ENCODE results near the gene SLC7A6.

The SLC7A6 gene

DNA sequence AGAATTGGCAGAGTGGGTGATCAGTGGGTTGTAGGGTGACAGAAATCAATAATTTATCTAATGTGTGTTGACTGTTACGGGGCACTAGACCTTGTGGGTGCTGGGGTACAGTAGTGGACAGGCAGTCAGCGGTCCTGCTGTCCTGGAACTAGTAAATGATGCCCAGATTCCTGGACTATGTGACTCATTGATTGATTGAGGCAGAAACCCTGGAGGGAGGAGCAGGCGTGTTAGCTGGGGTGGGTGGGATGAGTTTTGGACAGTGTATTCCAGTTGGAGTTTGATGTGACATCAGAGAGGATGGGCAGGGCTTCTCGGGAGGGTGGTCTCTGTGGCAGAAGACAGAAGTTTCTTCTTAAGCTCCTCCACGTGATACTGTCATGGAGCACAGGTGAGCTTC is 70.8 kb downstream of the SLC7A6 start:
- FAIRE-seq = no peak
- no peak for DNase-seq (ENCODE audit: extremely low spot score, insufficient read length, low read depth)

- FAIRE-seq (no peak), DNase-seq (ENCODE audit: extremely low spot score, insufficient read length, low read depth) (no peak)
These were observed 74.2 kb downstream of the SLC7A6 start for GRCh38 chr16:68338326-68339119.

GRCh38 chr16:68339214-68339613 is 74.9 kb downstream of the SLC7A6 start:
- FAIRE-seq (no peak), DNase-seq (ENCODE audit: extremely low spot score, insufficient read length, low read depth) (no peak)

- no peak for DNase-seq (ENCODE audit: extremely low spot score, insufficient read length, low read depth)
- FAIRE-seq = no peak
These were observed 78.3 kb downstream of the SLC7A6 start for GRCh38 chr16:68342620-68343019.

DNA sequence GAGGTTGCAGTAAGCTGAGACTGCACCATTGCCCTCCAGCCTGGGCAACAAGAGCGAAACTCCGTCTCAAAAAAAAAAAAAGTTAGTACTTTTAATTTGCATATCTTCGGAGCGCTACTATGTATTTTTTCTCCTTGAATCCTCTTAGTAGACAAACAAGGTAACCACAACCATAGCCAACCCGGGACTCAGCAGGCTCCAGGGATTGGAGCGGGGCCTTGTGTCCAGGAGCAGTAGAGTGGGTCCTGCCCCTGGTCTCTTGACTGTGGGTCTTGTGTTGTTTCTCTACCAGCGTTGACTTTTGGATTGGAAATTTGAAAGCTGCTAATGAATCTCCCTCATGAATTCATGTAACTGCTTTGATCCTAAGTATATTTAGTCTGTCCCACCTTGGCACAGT is 78.8 kb downstream of the SLC7A6 start:
- DNase-seq (ENCODE audit: extremely low spot score, insufficient read length, low read depth) = no peak
- FAIRE-seq = no peak

GRCh38 chr16:68344252-68344651 is 79.9 kb downstream of the SLC7A6 start:
- DNase-seq (ENCODE audit: extremely low spot score, insufficient read length, low read depth) (no peak), FAIRE-seq (no peak)

- FAIRE-seq = no peak
- DNase-seq (ENCODE audit: extremely low spot score, insufficient read length, low read depth) = no peak
These were observed 81.1 kb downstream of the SLC7A6 start for GRCh38 chr16:68345351-68345810.

- FAIRE-seq (no peak), DNase-seq (ENCODE audit: extremely low spot score, insufficient read length, low read depth) (no peak)
These were observed 81.8 kb downstream of the SLC7A6 start for GRCh38 chr16:68345958-68346635.

- DNase-seq (ENCODE audit: extremely low spot score, insufficient read length, low read depth) = no peak
- FAIRE-seq = no peak
These were observed 82.7 kb downstream of the SLC7A6 start for GRCh38 chr16:68346892-68347480.

- DNase-seq (ENCODE audit: extremely low spot score, insufficient read length, low read depth) (no peak), FAIRE-seq (no peak)
These were observed 83.3 kb downstream of the SLC7A6 start for GRCh38 chr16:68347605-68348004.

DNA sequence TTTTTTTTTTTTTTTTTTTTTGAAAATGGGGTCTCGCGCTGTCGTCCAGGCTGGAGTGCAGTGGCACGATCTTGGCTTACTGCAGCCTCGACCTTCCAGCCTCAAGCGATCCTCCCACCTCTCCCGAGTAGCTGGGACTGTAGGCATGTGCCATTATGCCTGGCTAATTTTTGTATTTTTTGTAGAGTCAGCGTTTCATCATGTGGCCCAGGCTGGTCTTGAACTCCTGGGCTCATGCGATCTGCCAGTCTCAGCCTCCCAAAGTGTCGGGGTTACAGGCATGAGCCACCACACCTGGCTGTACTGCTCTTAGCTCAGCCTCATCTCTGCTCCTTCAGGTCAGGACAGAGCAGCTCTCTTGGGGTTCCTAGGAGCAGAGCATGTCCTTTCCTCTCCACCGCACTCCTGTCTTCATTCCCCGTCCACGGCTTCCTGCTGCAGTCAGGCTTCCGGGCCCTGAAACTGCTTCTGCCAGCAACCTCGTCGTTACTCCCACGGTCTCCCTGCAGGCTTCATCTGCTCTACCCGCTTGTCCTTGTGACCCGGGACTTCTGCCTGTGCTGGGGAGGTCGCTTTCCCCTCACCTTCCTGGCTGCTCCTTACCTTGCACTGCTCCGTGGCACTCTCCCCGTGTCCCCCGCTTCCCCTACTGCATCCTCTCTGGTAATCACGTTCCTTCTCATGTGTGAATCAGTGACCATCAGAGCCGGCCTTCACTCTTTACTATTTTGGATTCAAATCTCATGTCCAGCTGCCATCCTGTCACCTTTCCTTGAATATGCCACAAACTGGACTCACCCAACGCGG is 84.5 kb downstream of the SLC7A6 start:
- DNase-seq (ENCODE audit: extremely low spot score, insufficient read length, low read depth) = no peak
- FAIRE-seq = no peak

DNA sequence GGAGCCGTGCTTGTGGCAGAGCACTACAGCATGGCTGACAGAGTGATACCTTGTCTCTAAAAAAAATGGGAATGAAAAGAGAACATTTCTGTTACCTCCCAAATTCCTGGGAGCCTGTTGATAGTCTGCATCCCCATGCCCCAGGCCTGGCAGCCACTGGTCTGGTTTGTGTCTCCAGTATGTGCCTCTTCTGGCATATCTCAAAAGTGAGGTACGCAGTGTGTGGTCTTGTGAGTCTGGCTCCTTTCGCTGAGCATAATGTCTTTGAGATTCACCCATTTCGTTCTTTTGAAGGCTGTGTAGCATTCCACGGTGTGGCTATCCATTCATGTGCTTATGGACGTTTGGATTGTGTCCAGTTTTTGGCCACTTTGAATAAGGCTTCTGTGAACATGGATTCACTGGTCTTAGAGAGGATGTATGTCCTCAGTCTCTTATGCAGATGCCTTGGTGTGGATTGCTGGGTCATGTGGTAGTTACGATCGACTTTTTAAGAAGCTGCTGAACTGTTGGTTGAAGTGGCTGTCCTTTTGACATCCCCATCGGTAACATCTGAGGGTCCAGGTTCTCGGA is 85.6 kb downstream of the SLC7A6 start:
- no peak for DNase-seq (ENCODE audit: extremely low spot score, insufficient read length, low read depth)
- no peak for FAIRE-seq

DNA sequence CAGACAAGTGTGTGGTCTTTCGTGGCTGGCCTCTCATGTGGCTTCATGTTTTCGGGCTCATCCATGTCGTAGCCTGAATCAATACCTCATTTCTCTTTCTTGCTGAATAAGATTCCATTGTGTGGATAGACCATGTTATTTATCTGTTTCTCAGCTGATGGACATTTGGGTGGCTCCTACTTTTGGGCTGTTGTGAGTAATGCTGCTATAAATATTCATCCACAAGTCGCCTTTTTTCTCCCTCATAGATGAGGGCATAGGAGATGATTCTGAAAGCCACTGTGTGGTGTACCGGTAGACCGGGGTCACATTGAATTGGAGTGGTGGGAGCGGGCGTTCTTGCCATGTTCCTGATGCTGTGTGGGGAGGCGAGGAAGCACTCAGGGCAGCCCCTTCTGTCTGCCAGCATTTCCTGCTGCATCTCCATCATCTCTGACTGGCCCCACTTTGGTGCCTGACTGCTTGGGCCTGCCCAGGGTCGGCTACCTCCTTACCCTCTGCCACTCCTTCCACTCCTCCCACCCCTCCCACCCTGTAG is 86.6 kb downstream of the SLC7A6 start:
- no peak for FAIRE-seq
- no peak for DNase-seq (ENCODE audit: extremely low spot score, insufficient read length, low read depth)
